GM12878 (cell line): ENCODE results near the gene HEXA.
"Not testable (repeated sequence)": the region's sequence is repeated elsewhere in the genome, so short reads cannot be mapped to it uniquely, and the experiment has no call there.

ENCODE experiments used
- CBX3 ChIP-seq: fragments of 200-600 bp; sonication (generic); IDR thresholded peaks from 2 replicates; pipeline ENCODE4 v1.6.1; 2016; ENCODE audit warnings: low read depth, borderline replicate concordance
- CHD1 ChIP-seq: IDR thresholded peaks from 2 replicates; pipeline ENCODE4 v1.6.1; 2012; ENCODE audit warnings: low read depth, low read length, improper control_type of control experiment
- CREB1 ChIP-seq: IDR thresholded peaks from 2 replicates; pipeline ENCODE4 v1.6.1; 2012; ENCODE audit warnings: low read depth, mild to moderate bottlenecking, inconsistent platforms
- EP300 ChIP-seq, 2 experiments: fragments of 150-350 bp in 1 of 2; IDR thresholded peaks; 2 replicates each; pipeline ENCODE4 v1.6.1; 2011 to 2012; ENCODE audit warnings: low read depth in 2 of 2, low read length in 2 of 2, borderline replicate concordance in 1 of 2, improper control_type of control experiment in 1 of 2, inconsistent platforms in 1 of 2; ENCODE audit not compliant: control insufficient read depth in 1 of 2
- POLR2A ChIP-seq: IDR thresholded peaks from 2 replicates; pipeline ENCODE4 v1.6.1; 2011; ENCODE audit warnings: low read depth, mild to moderate bottlenecking, low read length
- TF ChIP-seq, protein P1 (sequence below), 3 experiments: IDR thresholded peaks in 2 of 3; conservative IDR thresholded peaks in 1 of 3; 2 replicates each; pipeline ENCODE4 v1.5.1; 2011; ENCODE audit warnings: low read depth in 3 of 3, low read length in 3 of 3, mild to moderate bottlenecking in 3 of 3, control low read depth in 2 of 3, moderate library complexity in 2 of 3, inconsistent platforms in 1 of 3, mixed read lengths in 1 of 3; ENCODE audit not compliant: control insufficient read depth in 2 of 3, insufficient read depth in 1 of 3; ENCODE audit errors: extremely low read depth in 1 of 3
- TF ChIP-seq, protein P2 (sequence below): fragments of 450-650 bp; IDR thresholded peaks from 2 replicates; pipeline ENCODE4 v1.6.1; 2016; ENCODE audit warnings: mild to moderate bottlenecking

DNA sequence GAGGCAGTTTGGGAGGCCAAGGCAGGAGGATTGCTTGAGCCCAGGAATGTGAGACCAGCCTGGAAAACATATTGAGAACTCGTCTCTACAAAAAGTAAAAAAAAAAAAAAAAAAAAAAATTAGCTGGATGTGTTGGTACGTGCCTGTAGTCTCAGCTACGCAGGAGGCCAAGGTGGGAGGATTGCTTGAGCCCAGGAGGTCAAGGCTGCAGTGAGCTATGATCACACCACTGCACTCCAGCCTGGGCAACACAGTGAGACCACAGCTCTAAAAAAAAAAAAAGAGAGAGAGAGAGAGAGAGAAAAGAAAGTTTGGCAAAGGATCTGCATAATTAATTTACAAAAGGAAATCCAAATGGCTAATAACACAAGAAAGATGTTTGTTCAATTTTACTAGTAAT is 44.0 kb upstream of the HEXA start:
- TF ChIP-seq CREB1; CHD1; EP300 (IDR thresholded peaks at IDR 0.05; ENCODE audit: borderline replicate concordance in 1 of 2, control insufficient read depth in 1 of 2, low read depth in 2 of 2, low read length in 2 of 2); CBX3; POLR2A: not testable (repeated sequence)
- TF ChIP-seq, protein P1, sequence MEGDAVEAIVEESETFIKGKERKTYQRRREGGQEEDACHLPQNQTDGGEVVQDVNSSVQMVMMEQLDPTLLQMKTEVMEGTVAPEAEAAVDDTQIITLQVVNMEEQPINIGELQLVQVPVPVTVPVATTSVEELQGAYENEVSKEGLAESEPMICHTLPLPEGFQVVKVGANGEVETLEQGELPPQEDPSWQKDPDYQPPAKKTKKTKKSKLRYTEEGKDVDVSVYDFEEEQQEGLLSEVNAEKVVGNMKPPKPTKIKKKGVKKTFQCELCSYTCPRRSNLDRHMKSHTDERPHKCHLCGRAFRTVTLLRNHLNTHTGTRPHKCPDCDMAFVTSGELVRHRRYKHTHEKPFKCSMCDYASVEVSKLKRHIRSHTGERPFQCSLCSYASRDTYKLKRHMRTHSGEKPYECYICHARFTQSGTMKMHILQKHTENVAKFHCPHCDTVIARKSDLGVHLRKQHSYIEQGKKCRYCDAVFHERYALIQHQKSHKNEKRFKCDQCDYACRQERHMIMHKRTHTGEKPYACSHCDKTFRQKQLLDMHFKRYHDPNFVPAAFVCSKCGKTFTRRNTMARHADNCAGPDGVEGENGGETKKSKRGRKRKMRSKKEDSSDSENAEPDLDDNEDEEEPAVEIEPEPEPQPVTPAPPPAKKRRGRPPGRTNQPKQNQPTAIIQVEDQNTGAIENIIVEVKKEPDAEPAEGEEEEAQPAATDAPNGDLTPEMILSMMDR (IDR thresholded peaks at IDR 0.05 in 2 of 3, conservative IDR thresholded peaks at IDR 0.05 in 1 of 3; ENCODE audit: control insufficient read depth in 2 of 3, extremely low read depth in 1 of 3, insufficient read depth in 1 of 3, low read depth in 3 of 3, low read length in 3 of 3) = not testable (repeated sequence)
- TF ChIP-seq, protein P2, sequence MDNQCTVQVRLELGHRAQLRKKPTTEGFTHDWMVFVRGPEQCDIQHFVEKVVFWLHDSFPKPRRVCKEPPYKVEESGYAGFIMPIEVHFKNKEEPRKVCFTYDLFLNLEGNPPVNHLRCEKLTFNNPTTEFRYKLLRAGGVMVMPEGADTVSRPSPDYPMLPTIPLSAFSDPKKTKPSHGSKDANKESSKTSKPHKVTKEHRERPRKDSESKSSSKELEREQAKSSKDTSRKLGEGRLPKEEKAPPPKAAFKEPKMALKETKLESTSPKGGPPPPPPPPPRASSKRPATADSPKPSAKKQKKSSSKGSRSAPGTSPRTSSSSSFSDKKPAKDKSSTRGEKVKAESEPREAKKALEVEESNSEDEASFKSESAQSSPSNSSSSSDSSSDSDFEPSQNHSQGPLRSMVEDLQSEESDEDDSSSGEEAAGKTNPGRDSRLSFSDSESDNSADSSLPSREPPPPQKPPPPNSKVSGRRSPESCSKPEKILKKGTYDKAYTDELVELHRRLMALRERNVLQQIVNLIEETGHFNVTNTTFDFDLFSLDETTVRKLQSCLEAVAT = not testable (repeated sequence)
